Stimulated activated CD8-positive, alpha-beta memory T cell treated with anti-CD3 and anti-CD28 coated beads, Interleukin-7, amount 100 ng/mL, for 48 hours (primary cell): Measurements from ENCODE around the gene CD84.
"Not testable (repeated sequence)": the region's sequence is repeated elsewhere in the genome, so short reads cannot be mapped to it uniquely, and the experiment has no call there.

Source experiments
- DNase-seq, 2 donors: peaks; one replicate each; pipeline ENCODE4 v3.0.0-alpha.2; 2020; ENCODE audit warnings: low read depth in 1 of 2; ENCODE audit errors: extremely low read depth in 1 of 2

CD84 gene

GRCh38 chr1:160519642-160520435 is 59.5 kb downstream of the CD84 start:
- DNase-seq, result peak in 1 of 2 donors; percentile 31

- not testable (repeated sequence) for DNase-seq
These were observed 61.8 kb downstream of the CD84 start for GRCh38 chr1:160517519-160517918.

GRCh38 chr1:160515908-160516307 is 63.4 kb downstream of the CD84 start:
- DNase-seq, result not testable (repeated sequence)

- DNase-seq, result no peak
These were observed 74.6 kb downstream of the CD84 start for GRCh38 chr1:160504651-160505050.

- no peak for DNase-seq
These were observed 76.2 kb downstream of the CD84 start for GRCh38 chr1:160503087-160503486.

GRCh38 chr1:160500321-160500990 is 78.8 kb downstream of the CD84 start:
- no peak for DNase-seq

- DNase-seq, result no peak
These were observed 79.7 kb downstream of the CD84 start for GRCh38 chr1:160499631-160500030.

- not testable (repeated sequence) for DNase-seq
These were observed 80.8 kb downstream of the CD84 start for GRCh38 chr1:160498301-160499065.

- no peak for DNase-seq
These were observed 83.0 kb downstream of the CD84 start for GRCh38 chr1:160496334-160496733.

GRCh38 chr1:160494620-160495019 is 84.7 kb downstream of the CD84 start:
- DNase-seq, result no peak

GRCh38 chr1:160492617-160493016 is 86.7 kb downstream of the CD84 start:
- DNase-seq, result no peak

- DNase-seq, result no peak
These were observed 87.3 kb downstream of the CD84 start for GRCh38 chr1:160491981-160492380.
